ENCODE data around the gene BAZ1B. TPM values are rescaled to one million over a fixed set of nuclear protein-coding genes. Genes with fewer than 3 reads are reported as not detected.
A peak's percentile ranks its signal among the peaks of the same experiment; 100 is the strongest.
"Not testable (repeated sequence)": the region's sequence is repeated elsewhere in the genome, so short reads cannot be mapped to it uniquely, and the experiment has no call there.

Gene BAZ1B
- total RNA-seq, 1 donor from 2014 or later: 40.9 TPM

- intact Hi-C loops (cut with DNase I): no loop called here
- ATAC-seq: no peak
Observed at GRCh38 chr7:73437091-73437490, 85.0 kb downstream of the BAZ1B start.

DNA sequence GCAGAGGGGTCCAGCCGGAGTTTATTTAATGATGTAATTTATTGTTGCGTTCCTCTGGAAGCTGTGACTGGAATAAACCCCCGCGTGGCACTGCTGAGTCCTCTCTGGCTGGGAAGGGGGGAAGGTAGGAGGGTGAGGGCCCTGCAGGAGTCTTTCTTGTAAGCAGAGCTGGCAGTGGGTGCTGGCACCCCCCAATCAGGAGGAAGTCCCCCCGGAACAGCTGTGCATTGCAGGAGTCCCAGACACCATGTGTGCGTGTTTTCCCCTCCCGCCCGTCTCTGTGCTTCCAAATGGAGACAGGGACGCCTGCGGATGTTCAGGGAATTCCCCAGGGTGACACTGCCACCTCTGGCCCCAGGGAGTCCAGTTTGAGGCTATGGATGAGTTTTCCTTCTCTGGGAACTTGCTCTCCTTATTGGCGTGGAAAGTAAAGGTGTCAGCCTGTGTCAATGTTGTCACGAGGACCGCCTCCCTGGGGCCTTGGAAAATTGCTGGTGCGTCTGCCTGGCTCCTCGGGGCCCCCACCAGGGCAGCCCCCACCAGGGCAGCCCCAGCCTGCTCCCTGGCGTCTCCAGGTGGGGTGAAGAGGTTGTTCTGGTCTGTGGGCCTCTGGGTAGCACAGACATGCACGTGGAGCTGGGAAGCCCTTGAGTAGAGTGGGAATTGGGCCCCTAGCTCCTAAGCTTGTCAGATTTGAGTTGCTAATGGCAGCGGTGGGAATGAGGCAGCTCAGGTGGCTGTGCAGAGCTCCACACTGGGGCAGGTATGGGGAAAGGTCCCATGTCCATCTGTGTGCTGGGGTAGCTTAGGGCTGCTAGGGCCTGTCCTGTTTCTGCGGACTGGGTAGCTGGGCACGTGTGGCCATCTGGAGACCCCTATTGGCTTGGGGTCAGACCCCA lies 85.8 kb downstream of the BAZ1B start:
- no peak for ATAC-seq
- intact Hi-C loops (cut with DNase I): no loop called here
- DNase-seq (ENCODE audit: missing footprints): no peak

More at GRCh38 chr7:73437091-73437490, 85.0 kb downstream of the BAZ1B start:
- no peak for DNase-seq (ENCODE audit: missing footprints)

- ATAC-seq: no peak
- intact Hi-C loops (cut with DNase I): no loop called here
- no peak for DNase-seq (ENCODE audit: missing footprints)
Observed at GRCh38 chr7:73435471-73436009, 86.6 kb downstream of the BAZ1B start.

DNA sequence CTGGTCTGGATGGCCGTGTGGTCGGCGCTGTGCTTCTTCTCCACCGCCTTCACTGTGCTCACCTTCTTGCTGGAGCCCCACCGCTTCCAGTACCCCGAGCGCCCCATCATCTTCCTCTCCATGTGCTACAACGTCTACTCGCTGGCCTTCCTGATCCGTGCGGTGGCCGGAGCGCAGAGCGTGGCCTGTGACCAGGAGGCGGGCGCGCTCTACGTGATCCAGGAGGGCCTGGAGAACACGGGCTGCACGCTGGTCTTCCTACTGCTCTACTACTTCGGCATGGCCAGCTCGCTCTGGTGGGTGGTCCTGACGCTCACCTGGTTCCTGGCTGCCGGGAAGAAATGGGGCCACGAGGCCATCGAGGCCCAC lies 87.4 kb downstream of the BAZ1B start:
- DNase-seq (ENCODE audit: missing footprints) (no peak), ATAC-seq (no peak)
- intact Hi-C loops (cut with DNase I): no loop called here

- ATAC-seq (no peak), DNase-seq (ENCODE audit: missing footprints) (no peak)
- intact Hi-C loops (cut with DNase I): no loop called here
Observed at GRCh38 chr7:73433924-73434700, 88.0 kb downstream of the BAZ1B start.

DNA sequence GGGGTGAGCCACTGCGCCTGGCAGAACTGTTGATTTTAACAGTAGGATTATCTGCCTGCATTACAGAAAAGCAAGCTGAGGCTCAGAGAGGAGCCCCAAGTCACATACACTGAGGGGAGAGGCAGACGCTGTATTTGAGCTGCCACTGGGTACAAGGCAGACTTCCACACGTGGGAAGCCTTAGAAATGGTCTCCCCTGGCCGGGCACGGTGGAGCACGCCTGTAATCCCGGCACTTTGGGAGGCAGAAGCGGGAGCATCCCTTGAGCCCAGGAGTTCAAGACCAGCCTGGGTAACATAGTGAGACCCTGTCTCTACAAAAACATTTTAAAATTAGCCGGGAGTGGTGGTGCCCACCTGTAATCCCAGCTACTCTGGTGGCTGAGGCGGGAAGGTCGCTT lies 89.4 kb downstream of the BAZ1B start:
- no peak for ATAC-seq
- no peak for DNase-seq (ENCODE audit: missing footprints)
- intact Hi-C loops (cut with DNase I): no loop called here

DNA sequence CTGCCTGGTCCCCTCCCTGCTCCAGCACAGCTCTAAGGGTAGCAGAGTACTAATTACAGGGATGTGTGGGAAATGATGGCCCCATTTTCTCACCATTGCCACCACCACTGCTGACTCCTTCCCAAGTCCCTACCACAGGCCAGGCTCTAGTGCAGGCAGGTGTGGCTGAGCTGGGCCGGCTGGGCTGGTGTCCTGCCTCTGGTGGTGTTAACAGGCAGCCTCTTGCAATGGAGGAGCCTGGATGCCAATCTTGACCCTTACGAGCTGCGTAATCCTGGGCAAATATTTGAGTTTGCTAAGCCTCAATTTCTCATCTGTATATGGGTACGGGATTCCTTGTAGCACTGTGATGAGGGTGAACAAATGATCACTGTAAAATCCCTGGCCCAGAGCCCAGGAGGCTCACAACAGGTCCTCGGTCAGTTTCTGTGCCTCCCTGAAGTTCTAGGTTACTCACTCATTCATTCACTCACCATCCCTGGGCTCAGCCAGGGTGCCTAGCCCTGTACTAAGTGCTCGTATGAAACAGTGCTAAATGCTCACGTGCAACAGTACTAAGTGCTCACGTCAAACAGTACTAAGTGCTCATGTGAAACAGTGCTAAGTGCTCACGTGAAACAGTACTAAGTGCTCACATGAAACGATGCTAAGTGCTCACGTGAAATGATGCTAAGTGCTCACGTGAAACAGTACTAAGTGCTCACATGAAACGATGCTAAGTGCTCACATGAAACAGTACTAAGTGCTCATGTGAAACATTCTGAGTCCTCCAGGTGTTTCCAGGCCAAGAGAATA lies 90.9 kb downstream of the BAZ1B start:
- intact Hi-C loops (cut with DNase I): no loop called here
- no peak for ATAC-seq
- DNase-seq (ENCODE audit: missing footprints): no peak

GRCh38 chr7:73430540-73430939 lies 91.6 kb downstream of the BAZ1B start:
- DNase-seq (ENCODE audit: missing footprints); intact Hi-C loops (cut with DNase I); ATAC-seq: not testable (repeated sequence)

DNA sequence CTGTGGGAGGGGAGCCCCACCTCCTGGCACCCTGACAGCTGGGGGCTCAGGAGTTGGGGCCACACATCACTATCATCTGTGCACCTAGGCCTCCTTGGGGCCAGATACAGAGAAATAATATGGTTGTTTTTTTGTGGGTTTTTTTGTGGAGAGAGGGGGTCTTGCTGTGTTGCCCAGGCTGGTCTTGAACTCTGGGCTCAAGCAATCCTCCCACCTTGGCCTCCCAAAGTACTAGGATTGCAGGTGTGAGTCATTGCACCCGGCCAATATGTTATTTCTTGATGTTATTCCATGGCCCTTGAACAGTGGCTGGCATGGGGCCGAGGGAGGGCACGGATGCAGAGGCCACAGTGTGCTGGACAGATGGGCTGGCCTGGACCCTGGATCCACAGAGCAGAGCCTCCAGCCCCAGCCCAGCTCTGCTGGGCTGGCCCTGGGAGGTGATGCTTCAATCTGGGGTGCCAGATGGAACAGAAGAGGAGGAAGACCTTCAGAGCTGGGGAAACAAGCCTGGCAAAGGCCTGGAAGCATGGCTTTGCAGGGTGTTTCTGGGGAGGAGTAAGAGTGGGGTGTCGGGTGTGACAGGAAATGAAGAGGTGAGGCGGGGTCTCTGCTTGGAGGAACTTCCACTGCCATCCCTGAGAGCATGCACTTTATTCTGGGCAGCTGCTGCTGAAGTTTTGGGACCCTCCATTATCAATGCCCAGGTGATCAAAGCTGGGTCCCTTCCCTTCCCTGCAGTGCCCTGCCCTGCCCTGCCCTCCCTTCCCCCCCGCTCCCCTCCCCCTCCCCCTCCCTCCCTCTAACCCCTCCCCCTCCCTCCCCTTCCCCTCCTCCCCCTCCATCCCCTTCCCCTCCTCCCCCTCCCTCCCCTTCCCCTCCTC lies 92.2 kb downstream of the BAZ1B start:
- no peak for DNase-seq (ENCODE audit: missing footprints)
- intact Hi-C loops (cut with DNase I): no loop called here
- ATAC-seq: no peak

GRCh38 chr7:73429215-73429614 lies 92.9 kb downstream of the BAZ1B start:
- intact Hi-C loops (cut with DNase I): no loop called here
- no peak for ATAC-seq
- no peak for DNase-seq (ENCODE audit: missing footprints)

GRCh38 chr7:73427902-73428787 lies 93.9 kb downstream of the BAZ1B start:
- intact Hi-C loops (cut with DNase I): no loop called here
- DNase-seq (ENCODE audit: missing footprints): no peak
- ATAC-seq: no peak

DNA sequence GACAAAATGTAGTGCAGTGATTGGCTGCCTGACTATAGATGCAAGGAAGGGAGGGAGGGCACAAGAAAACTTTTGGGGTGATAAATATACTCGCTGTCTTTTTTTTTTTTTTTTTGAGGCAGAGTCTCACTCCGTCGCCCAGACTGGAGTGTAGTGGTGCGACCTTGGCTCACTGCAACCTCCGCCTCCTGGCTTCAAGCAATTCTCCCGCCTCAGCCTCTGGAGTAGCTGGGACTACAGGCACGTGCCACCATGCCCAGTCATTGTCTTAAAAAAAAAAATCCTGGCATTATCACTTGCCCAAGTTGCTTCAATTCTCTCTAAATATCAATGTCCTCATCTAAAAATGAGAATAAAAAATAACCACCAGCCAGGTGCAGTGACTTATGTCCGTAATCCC lies 96.1 kb downstream of the BAZ1B start:
- intact Hi-C loops (cut with DNase I): no loop called here
- no peak for ATAC-seq
- DNase-seq (ENCODE audit: missing footprints): no peak

DNA sequence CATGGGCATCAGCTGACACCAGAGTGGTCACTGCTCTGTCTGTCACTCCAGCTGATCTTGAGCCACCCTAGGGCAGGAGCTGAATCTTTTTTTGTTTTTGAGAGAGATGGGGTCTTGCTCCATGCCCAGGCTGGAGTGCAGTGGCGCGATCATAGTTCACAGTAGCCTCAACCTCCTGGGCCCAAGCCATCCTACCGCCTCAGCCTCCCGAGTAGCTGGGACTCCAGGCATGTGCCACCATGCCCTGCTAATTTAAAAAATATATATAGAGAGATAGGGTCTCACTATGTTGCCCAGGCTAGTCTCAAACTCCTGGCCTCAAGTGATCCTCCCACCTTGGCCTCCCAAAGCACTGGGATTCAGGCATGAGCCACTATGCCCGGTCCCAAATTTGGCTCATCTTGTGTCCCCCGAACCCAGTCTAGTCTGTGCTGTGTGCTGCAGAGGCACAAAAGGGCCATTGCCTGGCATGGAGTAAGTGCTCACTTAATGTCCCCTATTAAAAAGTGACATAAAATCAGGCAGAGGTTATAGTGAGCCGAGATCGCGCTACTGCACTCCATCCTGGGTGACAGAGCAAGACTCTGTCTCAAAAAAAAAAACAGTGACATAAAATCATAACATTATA lies 96.6 kb downstream of the BAZ1B start:
- ATAC-seq: no peak
- no peak for DNase-seq (ENCODE audit: missing footprints)
- intact Hi-C loops (cut with DNase I): no loop called here

GRCh38 chr7:73424489-73424885 lies 97.6 kb downstream of the BAZ1B start:
- ATAC-seq (no peak), DNase-seq (ENCODE audit: missing footprints) (no peak)
- intact Hi-C loops (cut with DNase I): no loop called here

- DNase-seq (ENCODE audit: missing footprints) (peak; percentile 78), ATAC-seq (peak; percentile 78)
- intact Hi-C loops (cut with DNase I): no loop called here
Observed at GRCh38 chr7:73423519-73424488, 98.3 kb downstream of the BAZ1B start.

- intact Hi-C loops (cut with DNase I); DNase-seq (ENCODE audit: missing footprints); ATAC-seq: not testable (repeated sequence)
Observed at GRCh38 chr7:73420610-73421009, 101.5 kb downstream of the BAZ1B start.

Measured in Right ventricle myocardium inferior (tissue), 1 donor.